Stimulated activated CD4-positive, alpha-beta T cell treated with anti-CD3 and anti-CD28 coated beads, Interleukin-2, amount 100 ng/mL, for 24 hours (primary cell): Measurements from ENCODE around the gene PLXND1.
A peak's percentile ranks its signal among the peaks of the same experiment; 100 is the strongest.

ENCODE experiments used
- DNase-seq, 2 donors: peaks; one replicate each; pipeline ENCODE4 v3.0.0-alpha.2; 2020

The PLXND1 gene

DNA sequence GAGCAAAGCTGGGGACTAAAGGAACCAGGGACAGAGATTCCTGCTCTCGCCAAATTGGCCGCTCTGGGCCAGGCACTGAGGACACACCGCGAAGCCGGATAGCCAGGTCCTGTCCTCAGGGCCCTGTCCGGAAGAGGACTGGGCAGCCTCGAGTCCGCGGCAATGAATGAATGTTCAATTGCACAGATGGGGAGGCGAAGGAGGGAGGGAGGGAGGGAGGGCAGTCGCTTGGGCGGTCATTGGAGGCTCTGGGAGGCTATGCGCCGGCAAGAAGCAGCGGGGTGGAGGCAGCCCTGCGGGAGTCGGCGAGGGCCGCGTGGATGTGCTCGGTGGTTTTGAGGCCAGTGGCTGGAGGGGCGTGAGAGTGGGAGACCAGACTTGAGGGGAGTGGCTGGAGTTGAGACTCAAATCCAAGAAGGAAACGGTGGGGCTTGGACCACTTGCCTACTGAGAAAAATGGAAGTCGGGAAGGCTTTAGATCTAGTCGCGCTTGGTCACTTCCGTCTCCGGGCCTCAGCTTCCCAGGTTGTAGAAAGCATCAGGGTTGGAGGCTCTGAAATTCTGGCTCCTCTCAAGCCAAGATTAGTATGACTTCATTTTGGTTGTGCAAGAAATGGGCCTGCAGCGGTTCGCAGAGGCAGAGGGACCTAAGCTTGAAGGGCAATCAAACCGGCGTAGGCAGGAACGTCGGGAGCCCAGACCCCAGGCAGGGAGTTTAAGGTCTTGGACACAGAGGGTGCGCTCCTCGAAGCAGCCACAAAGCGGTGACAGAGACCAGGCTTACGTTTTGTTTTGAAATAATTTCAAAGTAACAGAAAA, 21.1 kb upstream of the PLXND1 start:
- peak; percentile 64 to 70 for DNase-seq

DNA sequence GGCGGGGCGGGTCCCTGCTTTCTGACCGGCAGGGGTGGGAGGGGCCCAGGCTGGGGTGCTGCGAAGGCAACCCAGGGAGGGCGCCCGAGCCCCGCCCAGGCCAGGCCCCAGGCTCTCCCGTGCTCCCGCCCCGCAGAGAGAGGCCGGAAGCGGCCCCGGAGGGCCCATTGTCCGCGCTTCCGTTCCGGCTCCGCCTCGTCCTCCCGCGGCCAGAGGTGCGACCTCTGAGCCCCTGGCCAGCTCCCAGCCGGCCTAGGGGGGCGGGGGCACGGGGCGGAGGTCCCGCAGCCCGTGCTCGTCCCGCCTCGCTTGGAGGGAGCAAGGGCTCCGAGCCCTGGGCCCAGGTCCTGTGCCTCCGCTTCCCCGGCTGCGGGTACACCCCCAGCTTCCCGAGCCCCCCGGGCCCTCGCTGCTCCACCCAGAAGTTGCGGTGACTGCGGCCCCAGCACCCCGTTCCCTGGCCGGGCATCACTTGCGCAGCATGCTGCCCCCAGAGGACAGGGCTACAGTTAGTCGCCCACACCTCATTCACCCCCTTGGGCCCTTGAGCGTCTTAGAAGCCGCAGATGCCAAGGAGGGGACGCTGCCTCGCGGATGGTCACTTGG, 20.4 kb upstream of the PLXND1 start:
- DNase-seq: peak; percentile 78 to 88

DNA sequence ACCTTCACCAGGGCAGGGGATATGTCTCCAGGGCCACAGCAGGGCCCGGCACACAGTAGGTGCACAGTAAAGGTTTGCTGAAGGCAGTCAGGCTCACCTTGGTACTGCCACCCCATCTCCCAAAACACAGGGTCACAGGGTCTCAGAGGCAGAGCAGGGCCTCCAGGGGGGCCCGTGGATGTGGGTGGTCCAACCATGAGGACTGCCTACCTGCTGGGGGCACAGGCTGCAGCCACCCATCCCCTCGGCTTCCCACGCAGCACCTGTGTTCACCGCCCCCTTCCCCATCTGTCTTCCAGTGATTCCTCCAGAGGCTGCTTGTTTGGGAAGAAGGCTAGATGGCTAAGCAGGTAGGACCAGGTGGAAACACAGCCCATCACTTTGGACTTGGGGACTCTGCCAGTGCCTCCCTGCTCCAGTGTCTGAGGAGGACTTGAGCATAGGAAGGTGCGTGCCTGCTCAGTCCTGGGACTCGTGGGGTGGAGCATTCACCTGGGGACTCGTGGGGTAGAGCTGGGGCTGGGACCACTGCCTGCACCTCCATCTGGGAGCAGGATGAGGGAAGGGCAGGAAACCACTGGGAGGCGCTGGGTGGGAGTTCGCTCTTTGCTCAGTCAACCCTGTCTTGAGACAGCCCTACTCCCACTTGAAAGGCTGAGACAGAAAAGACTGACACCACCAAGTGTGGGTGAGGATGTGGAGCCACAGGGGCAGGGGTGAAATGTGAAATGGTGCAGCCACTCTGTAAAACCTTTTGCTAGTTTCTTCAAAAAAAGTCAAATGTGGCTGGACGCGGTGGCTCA, 18.8 kb upstream of the PLXND1 start:
- DNase-seq: no peak

DNA sequence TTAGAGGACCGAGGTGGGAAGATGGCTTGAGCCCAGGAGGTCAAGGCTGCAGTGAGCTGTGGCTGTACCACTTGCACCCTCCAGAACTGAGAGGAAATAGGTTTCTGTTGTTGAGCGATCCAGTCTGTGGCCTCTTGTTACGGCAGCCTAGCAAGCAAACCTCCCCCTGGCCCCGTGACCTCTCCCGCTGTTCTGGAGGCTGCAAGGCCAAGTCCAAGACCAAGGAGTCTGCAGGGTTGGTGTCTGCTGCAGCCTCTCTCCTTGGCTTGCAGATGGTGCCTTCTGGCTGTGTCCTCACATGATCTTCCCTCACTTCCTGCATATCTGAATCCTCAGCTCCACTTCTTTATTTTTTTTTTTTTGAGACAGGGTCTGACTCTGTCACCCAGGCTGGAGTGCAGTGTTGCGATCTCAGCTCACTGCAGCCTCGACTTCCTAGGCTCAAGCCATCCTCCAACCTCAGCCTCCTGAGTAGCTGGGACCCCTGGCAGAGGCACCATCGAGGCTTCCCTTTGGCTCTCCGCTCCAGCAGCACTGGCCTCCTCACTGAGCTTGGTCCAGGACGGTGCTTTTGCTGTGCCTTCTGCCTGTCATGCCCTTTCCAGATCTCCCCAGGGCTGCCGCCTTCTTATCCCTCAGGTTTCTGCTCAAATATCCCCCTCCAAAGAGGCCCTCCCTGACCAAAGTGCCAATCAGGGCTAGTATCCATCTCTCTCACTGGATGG, 18.0 kb upstream of the PLXND1 start:
- DNase-seq: no peak

DNA sequence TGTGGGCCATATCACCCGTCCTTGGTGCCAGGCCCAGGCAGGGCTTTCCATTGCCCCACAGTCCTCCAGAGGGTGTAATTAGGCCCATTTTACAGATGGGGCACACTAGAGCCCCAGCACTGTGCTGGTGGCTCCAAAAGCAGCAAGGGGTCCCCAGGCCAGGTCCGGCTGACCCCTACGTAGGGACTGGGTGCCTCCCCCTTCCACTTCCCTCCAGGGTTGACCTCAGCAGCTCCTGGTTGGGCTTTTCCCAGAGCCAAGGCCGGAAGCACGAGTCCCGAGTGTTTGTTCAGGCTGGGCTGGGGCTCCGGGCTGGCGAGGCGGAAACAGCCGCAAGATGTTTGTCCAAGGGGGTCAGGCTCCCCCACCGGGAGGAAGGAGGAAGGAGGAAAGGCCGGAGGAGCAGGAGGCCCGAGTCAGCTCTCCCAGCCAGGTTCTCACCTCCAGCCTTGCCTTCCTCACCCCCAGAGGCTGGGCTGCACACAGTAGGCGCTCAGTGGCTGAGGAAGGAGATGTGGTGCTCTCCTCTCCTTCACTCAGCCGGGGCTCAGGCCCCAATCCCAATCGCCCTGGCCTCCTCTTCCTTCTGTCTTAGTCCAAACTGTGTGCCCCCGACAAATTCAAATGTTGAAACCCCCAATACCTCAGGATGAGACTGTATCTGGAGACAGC, 17.1 kb upstream of the PLXND1 start:
- DNase-seq: no peak

DNA sequence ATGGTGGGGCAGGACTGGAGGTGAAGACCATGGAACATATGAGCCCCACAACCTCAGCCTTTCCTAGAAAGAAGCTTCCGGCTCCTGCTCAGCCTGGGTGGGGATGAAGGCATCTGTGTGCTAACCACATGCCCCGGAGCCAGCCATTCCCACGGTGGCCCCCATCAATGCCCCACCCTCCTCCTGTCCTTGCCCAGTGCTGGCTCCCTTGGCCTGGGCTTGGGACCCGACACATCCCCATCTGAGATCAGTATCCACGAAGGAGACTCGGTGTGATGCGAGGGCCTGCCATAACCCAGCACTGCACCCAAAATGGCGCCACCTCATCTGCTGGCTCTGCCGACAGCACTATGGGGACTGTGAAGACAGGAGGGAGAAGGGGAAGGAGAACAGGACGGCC, 16.5 kb upstream of the PLXND1 start:
- no peak for DNase-seq

DNA sequence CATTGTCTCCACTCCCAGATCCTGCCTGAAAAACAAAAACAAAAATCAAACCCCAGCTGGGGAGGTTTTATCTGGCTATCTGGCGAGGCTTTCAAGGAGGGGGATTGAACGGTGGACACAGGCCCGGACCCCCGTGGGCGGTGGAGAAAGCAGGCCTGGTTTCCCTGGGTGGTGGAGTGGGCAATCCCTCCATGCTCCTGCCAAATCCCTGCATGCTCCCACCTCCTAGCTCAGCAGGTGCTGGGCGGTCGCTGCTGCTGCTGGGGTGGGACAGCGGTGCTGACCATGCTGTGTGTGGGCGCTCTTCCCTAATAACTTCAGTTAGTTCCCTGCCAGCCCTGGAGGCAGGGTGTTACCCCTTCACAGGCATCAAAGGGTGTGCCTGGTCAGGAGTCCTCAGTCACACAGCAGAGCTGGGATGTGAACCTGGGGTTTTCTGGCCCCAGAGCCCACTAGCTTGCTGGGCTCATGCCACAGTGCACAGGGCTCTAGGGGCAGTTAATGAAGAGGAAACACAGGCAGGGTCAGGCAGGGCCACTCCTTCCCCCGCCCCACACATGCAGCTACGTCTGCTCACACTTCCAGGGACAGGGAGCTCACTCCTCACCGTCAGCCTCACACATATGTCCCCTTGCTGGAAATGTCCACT, 15.9 kb upstream of the PLXND1 start:
- DNase-seq: no peak

DNA sequence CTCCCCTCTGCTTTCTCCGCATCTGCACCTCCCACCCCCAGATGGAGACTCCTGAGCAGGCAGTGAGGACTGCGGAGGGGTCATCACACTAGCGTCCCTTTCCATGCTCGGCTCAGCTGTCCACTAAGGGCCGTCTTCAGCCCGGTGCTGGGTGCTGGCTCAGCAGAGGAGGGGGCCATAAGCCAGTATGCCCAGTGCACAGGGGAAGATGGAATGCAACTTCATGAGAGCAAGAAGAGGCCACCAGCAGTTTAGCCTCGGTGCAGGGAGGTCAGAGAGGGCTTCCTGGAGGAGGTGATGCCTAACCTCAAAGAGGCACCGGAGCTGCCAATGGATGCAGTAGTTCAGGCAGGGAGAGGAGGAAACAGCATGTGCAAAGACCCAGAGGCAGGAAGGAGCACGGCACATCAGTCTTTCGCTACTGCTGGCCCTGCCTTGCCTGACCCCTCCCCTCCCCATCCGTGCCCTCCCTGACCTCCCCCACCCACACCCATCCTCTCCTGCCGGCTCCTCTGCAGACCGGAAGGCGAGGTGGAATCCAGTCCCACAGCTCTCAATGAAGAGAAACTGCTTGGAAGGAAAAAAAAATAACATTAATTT, 15.2 kb upstream of the PLXND1 start:
- DNase-seq: no peak

DNA sequence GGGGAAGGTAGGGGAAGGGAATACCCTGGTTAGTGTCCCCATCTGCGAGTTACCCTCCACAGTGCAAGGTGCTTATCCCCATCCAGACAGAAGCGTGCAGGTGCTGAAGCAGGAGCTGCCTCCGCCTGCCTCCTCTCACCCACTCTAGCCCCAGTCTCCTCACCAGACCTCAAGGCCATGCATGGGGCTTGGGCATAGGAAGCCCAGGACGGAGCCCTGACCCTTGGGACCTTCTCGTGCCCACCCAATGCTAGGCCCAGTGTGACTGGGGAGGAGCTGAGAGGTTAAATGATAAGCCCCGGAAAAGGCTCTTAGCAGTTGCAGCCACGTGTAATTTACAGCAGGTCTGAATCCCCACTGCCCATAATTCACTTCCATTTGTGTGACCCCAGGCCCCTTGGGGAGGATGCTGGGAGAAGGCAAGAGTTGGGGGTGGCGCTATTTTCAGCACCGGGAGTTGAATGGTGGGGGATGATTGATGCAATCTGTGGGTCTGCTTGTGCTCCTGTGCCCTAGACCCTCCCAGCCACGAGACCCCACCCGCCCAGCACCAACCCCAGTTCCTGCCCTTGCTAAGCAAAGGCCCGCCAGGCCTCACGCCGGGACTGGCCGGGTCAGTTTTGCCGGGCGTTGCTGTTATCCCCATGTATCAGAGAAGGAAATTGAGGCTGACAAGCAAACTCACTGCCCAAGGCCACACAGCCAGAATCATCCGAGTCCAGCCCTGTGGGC, 14.5 kb upstream of the PLXND1 start:
- no peak for DNase-seq

DNA sequence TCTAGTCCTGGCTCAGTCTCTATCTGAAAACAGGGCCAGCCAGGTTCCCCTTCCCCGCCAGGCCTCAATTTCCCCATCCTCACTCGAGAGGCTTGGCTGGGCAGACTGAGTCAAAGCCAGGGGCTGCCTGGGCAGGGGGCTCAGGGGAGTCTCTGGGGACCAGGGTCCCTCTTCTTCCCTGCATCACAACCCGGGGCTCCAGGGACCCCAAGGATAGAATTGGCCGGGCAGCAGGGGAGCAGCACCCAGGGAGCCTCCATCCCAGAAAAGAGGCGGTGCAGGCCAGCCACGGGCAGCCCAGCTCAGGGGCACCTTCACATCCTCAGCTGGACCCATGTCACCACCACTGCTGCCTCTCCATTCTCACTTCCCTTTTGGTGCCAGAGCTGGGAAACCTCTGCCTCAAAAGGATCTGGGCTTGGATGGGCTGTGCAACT, 13.3 kb upstream of the PLXND1 start:
- DNase-seq: no peak

DNA sequence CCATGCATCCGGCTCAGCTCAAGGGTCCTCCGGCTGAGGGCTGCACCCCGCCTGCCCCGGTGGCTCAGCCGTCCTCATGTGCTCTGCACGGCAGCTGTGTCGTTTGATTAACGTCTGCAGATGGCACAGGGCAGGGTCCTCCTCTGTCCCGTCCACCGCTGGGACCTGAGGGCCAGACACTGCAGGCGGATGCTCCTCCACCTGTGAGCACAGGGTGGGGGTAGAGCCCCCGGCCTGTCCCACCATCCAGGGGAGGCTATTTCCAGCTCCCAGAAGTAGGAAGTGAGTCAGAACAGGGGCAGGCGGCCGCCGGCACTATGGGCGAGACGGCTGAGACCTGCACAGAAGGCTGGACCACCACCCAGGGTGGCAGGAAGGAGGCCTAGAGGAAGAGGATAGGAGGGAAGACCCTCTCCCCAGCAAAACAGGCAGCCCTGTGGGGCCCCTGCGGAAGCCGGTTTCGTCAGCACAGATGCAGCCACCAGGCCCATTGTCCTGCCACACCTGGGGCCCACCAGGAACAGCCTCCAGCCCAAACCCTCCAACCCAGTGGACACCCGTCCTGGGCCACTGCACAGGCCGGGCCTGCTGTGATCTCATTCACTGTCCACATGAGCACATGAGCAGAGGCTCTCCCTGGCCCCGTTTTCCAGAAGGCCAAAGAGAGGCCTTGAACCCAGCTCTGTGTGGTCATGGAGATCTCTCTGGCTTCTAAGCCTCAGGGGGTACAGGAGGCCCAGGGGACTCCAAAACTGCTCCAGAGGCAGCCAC, 12.6 kb upstream of the PLXND1 start:
- no peak for DNase-seq

DNA sequence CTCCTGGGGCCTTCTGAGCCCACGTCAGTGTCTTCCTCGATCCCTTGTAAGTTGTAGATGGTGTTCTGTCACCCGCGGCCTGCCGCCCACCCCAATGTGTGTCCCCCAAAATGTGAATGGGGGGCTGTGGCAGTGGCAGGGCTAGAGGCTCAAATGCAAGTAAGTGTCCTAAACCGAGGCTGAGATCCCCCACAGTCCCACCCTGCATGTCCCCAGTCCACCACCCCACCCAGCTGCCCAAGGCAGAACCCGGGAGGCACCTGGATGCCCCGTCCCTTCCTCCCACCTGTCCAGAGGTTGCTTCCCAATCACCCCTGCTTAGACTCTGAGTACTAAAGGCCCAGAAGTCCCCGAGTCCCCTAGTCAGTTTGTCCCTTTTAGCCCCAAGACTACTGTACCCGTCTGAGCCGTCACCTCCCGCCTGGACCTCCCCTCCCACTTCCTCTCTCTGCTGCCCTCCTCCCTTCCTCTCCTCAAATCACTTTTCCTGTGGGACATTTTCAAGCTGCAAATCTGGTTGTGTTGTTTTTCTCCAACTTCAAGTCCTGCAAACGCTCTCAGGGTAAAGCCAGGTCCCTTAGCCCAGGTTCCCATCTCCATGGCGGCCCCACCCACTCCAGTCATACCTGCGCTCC, 11.8 kb upstream of the PLXND1 start:
- no peak for DNase-seq

DNA sequence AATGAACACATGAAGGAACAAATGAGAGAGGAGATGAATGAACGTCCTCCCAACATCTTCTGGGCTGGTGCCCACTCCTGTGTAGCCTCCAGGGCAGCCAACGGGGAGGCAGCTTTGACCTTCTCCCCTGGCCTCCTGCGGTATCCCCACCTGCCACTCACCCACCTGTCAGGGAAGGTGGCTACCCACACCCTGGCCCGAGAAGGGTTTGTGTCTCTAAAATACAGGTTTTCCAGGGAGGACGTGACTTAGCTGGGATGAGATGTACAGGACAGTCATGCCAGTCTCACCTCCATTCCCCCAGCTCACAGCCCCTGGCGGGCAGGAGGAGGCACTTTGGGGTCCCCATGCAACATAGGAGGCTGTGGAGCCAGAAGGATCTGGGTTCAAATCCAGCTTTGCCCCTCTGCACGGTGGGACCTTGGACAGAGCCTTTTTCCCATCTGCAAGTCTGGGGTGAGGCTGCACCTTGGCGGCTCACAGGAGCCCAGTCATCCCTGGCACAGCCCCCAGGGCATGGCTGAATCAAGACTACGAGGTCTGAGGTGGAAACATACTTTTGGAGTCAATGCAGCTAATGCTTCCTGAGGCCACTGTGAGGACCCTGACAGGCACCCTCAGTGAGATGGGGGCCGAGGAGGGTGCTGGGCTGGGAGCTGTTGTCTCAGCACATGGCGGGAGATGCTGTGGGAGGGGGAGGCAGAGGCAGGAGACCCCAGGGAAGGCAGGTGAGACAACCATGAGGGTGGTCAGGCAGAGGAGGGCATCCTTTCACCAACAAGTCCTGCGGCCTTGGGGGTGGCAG, 11.1 kb upstream of the PLXND1 start:
- no peak for DNase-seq

DNA sequence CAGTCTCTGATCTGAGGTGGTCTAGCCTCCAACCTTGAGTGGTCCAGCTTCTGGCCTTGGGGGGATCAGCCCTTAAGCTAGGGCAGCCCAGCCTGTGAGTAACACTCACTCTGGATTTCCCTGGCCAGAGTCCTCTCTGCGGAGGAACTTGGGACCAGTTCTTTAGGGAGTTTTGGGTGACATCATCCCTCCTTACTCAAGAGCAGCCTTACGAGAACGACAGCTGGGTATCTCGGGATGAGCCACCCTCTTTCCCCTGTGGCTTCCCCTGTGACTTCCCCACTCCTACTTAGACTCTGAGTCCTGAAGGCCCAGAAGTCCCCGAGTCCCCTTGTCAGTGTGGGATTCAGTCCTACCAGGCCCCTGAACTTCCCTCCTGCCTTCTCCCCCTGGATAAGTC, 10.2 kb upstream of the PLXND1 start:
- no peak for DNase-seq

DNA sequence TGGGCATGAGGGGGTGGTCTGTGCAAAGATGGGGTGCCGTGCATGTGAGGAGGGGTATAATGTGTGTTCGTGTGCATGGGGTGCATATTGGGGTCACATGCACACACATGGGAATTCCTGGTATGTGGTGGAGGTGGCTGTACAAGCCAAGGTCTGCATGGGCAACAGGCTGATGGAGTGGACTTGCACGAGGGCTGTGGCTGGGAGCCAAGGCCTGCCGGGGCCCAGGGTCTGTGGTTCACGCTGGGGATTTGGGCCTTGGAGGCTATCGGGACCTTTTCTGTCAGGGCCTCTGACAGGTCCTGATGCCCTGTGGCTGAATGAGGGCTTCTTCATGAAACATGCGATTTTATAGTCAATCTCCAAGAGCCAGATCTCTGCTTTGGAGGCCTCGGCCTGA, 9.8 kb upstream of the PLXND1 start:
- DNase-seq: no peak

DNA sequence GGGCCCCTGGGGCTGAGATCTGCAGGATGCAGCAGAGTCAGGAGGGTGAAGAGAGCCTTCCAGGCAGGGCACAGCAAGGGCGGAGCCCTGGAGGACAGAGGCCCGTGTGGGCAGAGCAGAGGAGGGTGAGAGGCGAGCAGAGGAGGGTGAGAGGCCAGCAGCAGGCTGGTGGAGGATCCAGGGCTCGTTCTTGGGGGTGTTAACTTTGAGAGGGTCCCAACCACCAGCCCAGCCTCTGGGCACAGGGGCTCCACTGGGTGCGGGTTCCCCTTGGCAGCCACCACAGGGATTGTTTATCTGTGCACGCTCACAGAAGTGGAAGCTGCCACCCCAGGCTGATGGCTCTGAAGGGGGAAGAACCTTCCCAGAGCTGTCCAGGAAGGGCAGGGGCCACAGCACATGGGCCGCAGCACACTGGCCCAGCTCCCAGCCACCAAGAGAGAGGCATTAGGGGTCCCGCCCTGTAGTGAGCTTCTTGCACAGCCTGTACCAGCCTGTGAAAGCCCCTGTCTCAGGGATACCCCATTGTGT, 9.3 kb upstream of the PLXND1 start:
- DNase-seq: no peak

DNA sequence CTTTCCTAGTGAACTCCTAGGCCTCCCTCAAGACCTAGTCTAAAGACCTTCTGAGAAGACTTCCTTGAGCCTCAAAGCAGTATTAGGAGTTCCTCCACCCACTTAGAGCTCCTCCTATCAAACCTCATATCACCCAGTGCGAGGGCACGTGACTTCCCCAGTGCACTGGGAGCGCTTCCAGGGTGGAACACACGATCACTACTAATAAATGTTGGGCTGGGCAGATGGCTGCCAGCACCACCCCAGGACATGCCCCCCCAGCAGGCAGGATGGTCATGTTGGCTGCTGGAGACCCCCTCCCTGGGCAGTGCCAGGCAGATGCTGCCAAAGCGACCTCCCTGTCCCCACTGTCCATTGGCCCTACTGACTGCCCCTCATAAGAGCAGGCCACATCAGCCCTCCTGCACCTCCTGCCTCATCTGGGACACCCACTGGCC, 8.5 kb upstream of the PLXND1 start:
- no peak for DNase-seq

DNA sequence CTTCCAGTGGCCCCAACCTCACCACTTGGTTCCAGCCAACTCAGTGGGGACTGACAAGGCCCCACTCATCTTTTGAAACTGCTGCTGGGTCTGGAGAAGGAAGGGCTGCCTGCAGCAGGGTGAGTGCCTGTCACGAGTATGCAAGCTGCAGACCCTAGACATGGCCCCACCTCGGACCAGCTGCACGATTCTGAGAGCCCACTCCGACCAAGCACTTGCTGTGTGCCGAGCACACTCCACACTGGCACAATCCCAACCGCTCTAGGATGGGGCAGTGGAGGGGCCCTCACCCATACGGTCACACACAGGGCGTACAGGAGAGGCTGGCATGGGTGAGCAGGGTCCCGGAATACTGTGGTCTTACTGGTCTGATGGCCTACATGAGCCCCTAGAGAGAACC, 8.0 kb upstream of the PLXND1 start:
- no peak for DNase-seq
